ENCODE data around the gene COX5A. TPM values are rescaled to one million over a fixed set of nuclear protein-coding genes. Genes with fewer than 3 reads are reported as not detected.
A peak's percentile ranks its signal among the peaks of the same experiment; 100 is the strongest.
"Not testable (repeated sequence)": the region's sequence is repeated elsewhere in the genome, so short reads cannot be mapped to it uniquely, and the experiment has no call there.

Gene COX5A
- total RNA-seq, 5 donors from 2014 or later (not counting 1 experiment from before 2014, with no cell fraction given) = 58.5 to 83.1 (median 76.7) TPM

DNA sequence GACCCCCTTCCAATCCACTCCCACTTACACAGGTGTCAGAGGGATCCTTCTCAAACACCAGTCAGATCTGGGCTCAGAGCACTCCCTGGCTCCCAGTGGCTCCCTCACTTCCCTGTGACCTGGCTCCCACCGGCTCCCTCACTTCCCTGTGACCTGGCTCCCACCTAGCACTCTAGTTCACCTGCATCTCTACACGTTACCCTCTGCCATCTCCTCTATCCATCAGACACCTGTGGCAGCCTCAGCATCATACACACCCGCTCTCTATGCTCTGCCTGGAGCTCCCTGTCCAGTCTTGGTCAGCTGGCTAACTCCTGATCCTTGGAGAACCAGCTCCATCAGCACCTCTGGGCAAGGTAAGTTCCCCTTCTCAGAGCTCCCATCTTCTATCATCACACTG is 13.1 kb upstream of the COX5A start:
- Mint-ChIP-seq H3K36me3 (no peaks in the 10 kb centered on the region), H3K4me1 (peaks cover 0 to 13% (median 7%) of the 10 kb centered on the region in 3 donors), H3K4me3 (no peak overlapping the region), H3K27me3 (no peaks in the 10 kb centered on the region), H3K27ac (no peak overlapping the region), H3K9me3 (no peaks in the 10 kb centered on the region)
- Histone ChIP-seq H3K4me1 (ENCODE audit: control insufficient read depth in 1 of 2, extremely low read depth in 1 of 2, insufficient read depth in 2 of 2, low read length in 2 of 2) (peaks cover 3 to 14% of the 10 kb centered on the region in 2 experiments), H3K4me3 (ENCODE audit: control insufficient read depth in 1 of 2, extremely low read depth in 1 of 2, low read length in 1 of 2) (no peak overlapping the region), H3K36me3 (ENCODE audit: control insufficient read depth in 2 of 2, extremely low read depth in 1 of 2, insufficient read depth in 1 of 2, low read length in 1 of 2) (no peaks in the 10 kb centered on the region), H3K9me3 (no peaks in the 10 kb centered on the region), H3K27ac (ENCODE audit: low read length) (no peak overlapping the region), H3K27me3 (replicated peaks in 1 of 2; ENCODE audit: control insufficient read depth in 2 of 2, extremely low read depth in 1 of 2, insufficient read depth in 2 of 2, low read length in 1 of 2) (peaks cover 2 to 34% of the 10 kb centered on the region in 2 experiments)
- 84% methylated on average over 3 of the region's 3 CpGs for WGBS (ENCODE audit: insufficient coverage)
- ChIA-PET CTCF (interaction anchor here (0.6 to 2.1 kb wide), 13 partner anchors 9 to 417 kb away, joined by 3 to 15 read pairs (median 4); partner anchors contain the start of gene COX5A (in 1 of the 2)), POLR2A (no interaction called here)
- no peak for ATAC-seq (replicated peaks in 1 of 4)
- no peak for DNase-seq

DNA sequence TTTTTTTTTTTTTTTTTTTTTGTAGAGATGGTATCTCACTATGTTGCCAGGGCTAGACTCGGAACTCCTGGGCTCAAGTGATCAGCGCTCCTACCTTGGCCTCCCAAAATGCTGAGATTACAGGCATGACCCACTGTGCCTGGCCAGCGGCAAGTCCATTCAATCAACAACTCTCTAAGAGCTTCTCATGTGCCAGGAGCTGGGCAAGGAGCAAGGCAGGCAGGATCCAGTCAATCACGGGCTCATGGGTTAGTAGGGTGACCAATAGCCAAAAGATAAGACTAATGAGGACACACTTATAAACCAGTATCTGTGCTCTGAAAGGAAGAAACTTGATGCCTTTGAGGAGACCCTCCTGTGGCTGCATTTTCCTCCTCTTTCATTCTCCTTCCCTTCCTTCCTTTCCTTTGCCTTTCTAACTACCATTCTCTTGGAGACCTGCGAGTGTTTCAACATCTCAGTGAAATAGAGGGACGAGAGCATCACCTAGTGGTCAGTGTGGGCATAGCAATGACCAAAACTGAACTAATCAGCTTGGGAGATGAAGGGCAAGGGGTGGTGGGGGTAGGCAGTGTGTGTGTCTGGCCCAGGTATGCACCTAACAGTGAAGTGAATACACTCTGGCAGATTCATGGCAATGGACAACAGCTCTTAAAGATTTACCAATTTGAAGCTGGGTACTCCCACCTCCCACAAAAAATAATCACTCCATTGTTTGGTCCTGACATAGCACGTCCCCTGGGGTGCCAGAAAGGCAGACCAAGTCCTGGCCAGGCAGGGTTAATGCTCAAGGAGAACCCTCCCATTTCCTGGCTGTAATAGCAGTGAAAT is 12.4 kb upstream of the COX5A start:
- Mint-ChIP-seq H3K4me3 (no peak overlapping the region), H3K9me3 (no peaks in the 10 kb centered on the region)
- POLR2A ChIA-PET = interaction anchor here in 1 of 2 donors (1.0 kb wide), 1 partner anchor 16 kb away, joined by 3 read pairs; no protein-coding TSS in a partner anchor

DNA sequence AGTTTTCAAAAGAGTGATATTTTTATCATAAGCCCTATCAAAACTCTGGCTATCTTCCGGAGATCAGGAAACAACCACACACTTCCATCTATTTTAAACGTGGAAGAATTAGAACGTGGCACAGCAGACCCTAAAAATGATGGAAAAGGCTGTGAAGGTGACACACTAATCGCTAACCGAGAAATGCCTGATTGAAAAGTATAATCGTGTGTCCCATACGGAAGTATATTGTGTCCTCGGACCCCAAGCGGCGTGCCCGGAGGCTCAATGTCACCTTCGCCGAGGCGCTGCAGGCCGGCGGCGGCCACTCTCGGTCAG is 642 bp downstream of the COX5A start:
- POLR2A ChIA-PET = no interaction called here
- Histone ChIP-seq H3K27ac (ENCODE audit: low read length) (no peak overlapping the region), H3K4me3 (ENCODE audit: control insufficient read depth in 1 of 2, extremely low read depth in 1 of 2, low read length in 1 of 2) (peak overlapping the region; percentile 82 to 83), H3K9me3 (no peaks in the 10 kb centered on the region), H3K36me3 (ENCODE audit: control insufficient read depth in 2 of 2, extremely low read depth in 1 of 2, insufficient read depth in 1 of 2, low read length in 1 of 2) (no peaks in the 10 kb centered on the region), H3K4me1 (ENCODE audit: control insufficient read depth in 1 of 2, extremely low read depth in 1 of 2, insufficient read depth in 2 of 2, low read length in 2 of 2) (peaks cover 7 to 30% of the 10 kb centered on the region in 2 experiments), H3K27me3 (replicated peaks in 1 of 2; ENCODE audit: control insufficient read depth in 2 of 2, extremely low read depth in 1 of 2, insufficient read depth in 2 of 2, low read length in 1 of 2) (no peaks in the 10 kb centered on the region)
- DNase-seq = no peak
- Mint-ChIP-seq H3K27ac (peak overlapping the region; percentile 66 to 85), H3K4me1 (peaks cover 34 to 40% (median 37%) of the 10 kb centered on the region in 3 donors), H3K27me3 (no peaks in the 10 kb centered on the region), H3K9me3 (no peaks in the 10 kb centered on the region), H3K4me3 (peak overlapping the region; percentile 88 to 89 (median 89)), H3K36me3 (no peaks in the 10 kb centered on the region)
- peak in 2 of 4 experiments; percentile 3 to 6 for ATAC-seq (replicated peaks in 1 of 4)
- CTCF ChIA-PET = interaction anchor here in 1 of 2 donors (1.0 to 1.2 kb wide), 5 partner anchors 10 to 431 kb away, joined by 3 to 5 read pairs (median 3); partner anchors contain the start of gene MAN2C1
- WGBS (ENCODE audit: insufficient coverage) = 2% methylated on average over 15 of the region's 18 CpGs

More for the DNA sequence above, 12.4 kb upstream of the COX5A start:
- Histone ChIP-seq H3K27me3 (replicated peaks in 1 of 2; ENCODE audit: control insufficient read depth in 2 of 2, extremely low read depth in 1 of 2, insufficient read depth in 2 of 2, low read length in 1 of 2) (peaks cover 0 to 27% of the 10 kb centered on the region in 2 experiments), H3K27ac (ENCODE audit: low read length) (no peak overlapping the region), H3K4me3 (ENCODE audit: control insufficient read depth in 1 of 2, extremely low read depth in 1 of 2, low read length in 1 of 2) (no peak overlapping the region), H3K4me1 (ENCODE audit: control insufficient read depth in 1 of 2, extremely low read depth in 1 of 2, insufficient read depth in 2 of 2, low read length in 2 of 2) (peaks cover 0 to 7% of the 10 kb centered on the region in 2 experiments), H3K9me3 (no peaks in the 10 kb centered on the region), H3K36me3 (ENCODE audit: control insufficient read depth in 2 of 2, extremely low read depth in 1 of 2, insufficient read depth in 1 of 2, low read length in 1 of 2) (no peaks in the 10 kb centered on the region)
- DNase-seq (peak; percentile 39 to 88 (median 68)), ATAC-seq (replicated peaks in 1 of 4) (peak; percentile 89 to 93 (median 90))
- Mint-ChIP-seq H3K4me1 (peaks cover 0 to 9% (median 3%) of the 10 kb centered on the region in 3 donors), H3K36me3 (no peaks in the 10 kb centered on the region), H3K27ac (no peak overlapping the region), H3K27me3 (no peaks in the 10 kb centered on the region)
- WGBS (ENCODE audit: insufficient coverage) = 94% methylated on average over 3 of the region's 7 CpGs
- CTCF ChIA-PET = interaction anchor here (0.6 to 2.1 kb wide), 12 partner anchors 10 to 316 kb away, joined by 3 to 15 read pairs (median 6); partner anchors contain the start of gene COX5A (in 1 of the 2)

DNA sequence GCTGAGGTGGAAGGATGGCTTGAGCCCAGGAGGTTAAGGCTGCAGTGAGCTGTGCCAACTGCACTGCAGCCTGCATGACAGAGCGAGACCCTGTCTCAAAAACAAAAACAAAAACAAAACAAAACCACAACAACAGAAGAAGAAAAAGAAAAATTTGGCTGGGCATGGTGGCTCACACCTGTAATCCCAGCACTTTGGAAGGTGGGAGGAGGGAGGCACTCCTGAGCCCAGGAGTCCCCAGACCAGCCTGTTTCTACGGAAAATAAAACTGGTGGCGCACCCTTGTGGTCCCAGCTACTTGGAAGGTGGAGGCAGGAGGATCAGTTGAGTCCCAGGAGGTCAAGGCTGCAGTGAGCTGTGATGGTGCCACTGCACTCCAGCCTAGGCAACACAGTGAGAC is 2.7 kb downstream of the COX5A start:
- POLR2A ChIA-PET = interaction anchor here in 1 of 2 donors (0.6 to 0.9 kb wide), 3 partner anchors 15 to 25 kb away, joined by 3 read pairs; no protein-coding TSS in a partner anchor
- Mint-ChIP-seq H3K4me3 (peak overlapping the region in 2 of 3 donors; percentile 48 to 63), H3K27ac (peak overlapping the region in 1 of 2 donors; percentile 22), H3K4me1 (peaks cover 34 to 42% (median 39%) of the 10 kb centered on the region in 3 donors)
- ATAC-seq (replicated peaks in 1 of 4); H3K27ac ChIP-seq (ENCODE audit: low read length); H3K27me3 ChIP-seq (replicated peaks in 1 of 2; ENCODE audit: control insufficient read depth in 2 of 2, extremely low read depth in 1 of 2, insufficient read depth in 2 of 2, low read length in 1 of 2); H3K27me3 Mint-ChIP-seq; H3K36me3 Mint-ChIP-seq; H3K36me3 ChIP-seq (ENCODE audit: control insufficient read depth in 2 of 2, extremely low read depth in 1 of 2, insufficient read depth in 1 of 2, low read length in 1 of 2); H3K9me3 ChIP-seq; H3K4me3 ChIP-seq (ENCODE audit: control insufficient read depth in 1 of 2, extremely low read depth in 1 of 2, low read length in 1 of 2); H3K9me3 Mint-ChIP-seq; DNase-seq: not testable (repeated sequence)
- CTCF ChIA-PET = interaction anchor here in 1 of 2 donors (0.9 to 1.0 kb wide), 2 partner anchors 12 to 33 kb away, joined by 3 to 4 read pairs; no protein-coding TSS in a partner anchor
- no CpG with 5 or more reads among the region's 3 CpGs for WGBS (ENCODE audit: insufficient coverage)
- peaks cover 7 to 30% of the 10 kb centered on the region in 2 experiments for H3K4me1 ChIP-seq (ENCODE audit: control insufficient read depth in 1 of 2, extremely low read depth in 1 of 2, insufficient read depth in 2 of 2, low read length in 2 of 2)

DNA sequence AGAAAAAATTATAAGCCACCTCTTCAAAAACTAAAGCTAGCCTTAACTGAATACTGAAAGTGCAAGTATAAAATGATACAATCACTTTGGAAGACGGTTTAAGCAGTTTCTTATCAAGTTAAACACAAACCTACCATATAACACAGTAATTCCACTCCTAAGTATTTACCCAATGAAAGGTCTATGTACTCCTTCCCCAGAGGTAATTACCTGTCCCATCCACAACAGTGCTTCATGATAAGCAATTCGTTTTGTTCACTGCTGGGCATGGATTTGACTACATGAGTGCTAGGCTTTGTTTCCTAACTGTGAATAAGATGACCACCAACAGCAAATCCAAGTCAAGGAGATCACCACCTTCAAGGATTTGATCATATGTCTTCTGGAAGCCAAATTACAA is 4.3 kb downstream of the COX5A start:
- ChIA-PET CTCF (interaction anchor here in 1 of 2 donors (0.6 kb wide), 1 partner anchor 157 kb away, joined by 5 read pairs; no protein-coding TSS in a partner anchor), POLR2A (interaction anchor here in 1 of 2 donors (0.8 kb wide), 1 partner anchor 12 kb away, joined by 7 read pairs; no protein-coding TSS in a partner anchor)
- Histone ChIP-seq H3K9me3 (no peaks in the 10 kb centered on the region), H3K27ac (ENCODE audit: low read length) (no peak overlapping the region), H3K27me3 (replicated peaks in 1 of 2; ENCODE audit: control insufficient read depth in 2 of 2, extremely low read depth in 1 of 2, insufficient read depth in 2 of 2, low read length in 1 of 2) (no peaks in the 10 kb centered on the region), H3K4me3 (ENCODE audit: control insufficient read depth in 1 of 2, extremely low read depth in 1 of 2, low read length in 1 of 2) (no peak overlapping the region), H3K4me1 (ENCODE audit: control insufficient read depth in 1 of 2, extremely low read depth in 1 of 2, insufficient read depth in 2 of 2, low read length in 2 of 2) (peaks cover 7 to 29% of the 10 kb centered on the region in 2 experiments), H3K36me3 (ENCODE audit: control insufficient read depth in 2 of 2, extremely low read depth in 1 of 2, insufficient read depth in 1 of 2, low read length in 1 of 2) (peaks cover 3 to 13% of the 10 kb centered on the region in 2 donors)
- Mint-ChIP-seq H3K27me3 (no peaks in the 10 kb centered on the region), H3K4me1 (peaks cover 34 to 41% (median 39%) of the 10 kb centered on the region in 3 donors), H3K4me3 (no peak overlapping the region), H3K27ac (peak overlapping the region in 1 of 2 donors; percentile 22), H3K9me3 (no peaks in the 10 kb centered on the region), H3K36me3 (peaks cover 10% of the 10 kb centered on the region)
- ATAC-seq (replicated peaks in 1 of 4) (no peak), DNase-seq (no peak)
- WGBS (ENCODE audit: insufficient coverage) = 46% methylated on average over 2 of the region's 2 CpGs

DNA sequence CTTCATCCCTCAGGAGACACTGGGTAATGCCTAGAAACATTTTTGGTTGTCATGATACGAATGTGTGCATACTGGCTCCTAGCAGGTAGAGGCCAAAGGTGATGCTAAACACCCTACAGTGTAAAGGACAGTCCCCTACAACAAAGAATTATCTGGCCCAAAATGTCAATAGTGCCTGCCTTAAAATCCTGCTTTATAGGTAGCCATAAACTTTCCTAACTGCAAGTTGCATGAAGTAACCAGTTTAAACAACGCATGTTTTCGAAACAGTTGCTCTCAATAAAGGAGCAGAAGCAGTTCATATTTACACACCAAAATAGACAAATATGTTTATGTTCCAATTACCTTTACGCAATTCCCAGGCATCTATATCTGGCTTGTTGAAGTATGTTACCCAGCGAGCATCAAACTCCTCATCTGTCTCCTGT is 9.1 kb downstream of the COX5A start:
- Histone ChIP-seq H3K36me3 (ENCODE audit: control insufficient read depth in 2 of 2, extremely low read depth in 1 of 2, insufficient read depth in 1 of 2, low read length in 1 of 2) (peaks cover 5 to 41% of the 10 kb centered on the region in 2 donors), H3K9me3 (no peaks in the 10 kb centered on the region), H3K4me1 (ENCODE audit: control insufficient read depth in 1 of 2, extremely low read depth in 1 of 2, insufficient read depth in 2 of 2, low read length in 2 of 2) (peaks cover 0 to 3% of the 10 kb centered on the region in 2 experiments), H3K27me3 (replicated peaks in 1 of 2; ENCODE audit: control insufficient read depth in 2 of 2, extremely low read depth in 1 of 2, insufficient read depth in 2 of 2, low read length in 1 of 2) (no peaks in the 10 kb centered on the region), H3K4me3 (ENCODE audit: control insufficient read depth in 1 of 2, extremely low read depth in 1 of 2, low read length in 1 of 2) (no peak overlapping the region), H3K27ac (ENCODE audit: low read length) (no peak overlapping the region)
- WGBS (ENCODE audit: insufficient coverage) = 94% methylated on average over 3 of the region's 5 CpGs
- H3K27me3 Mint-ChIP-seq = no peaks in the 10 kb centered on the region
- peaks cover 7 to 10% (median 10%) of the 10 kb centered on the region in 3 donors for H3K4me1 Mint-ChIP-seq
- no peak overlapping the region for H3K27ac Mint-ChIP-seq
- H3K36me3 Mint-ChIP-seq = peaks cover 23% of the 10 kb centered on the region
- ATAC-seq (replicated peaks in 1 of 4) (no peak), DNase-seq (no peak)
- no peaks in the 10 kb centered on the region for H3K9me3 Mint-ChIP-seq
- H3K4me3 Mint-ChIP-seq = no peak overlapping the region
- ChIA-PET CTCF (no interaction called here), POLR2A (no interaction called here)
